HG03558 (cell line): ENCODE data around the gene FNIP1.
"Not testable (repeated sequence)": the region's sequence is repeated elsewhere in the genome, so short reads cannot be mapped to it uniquely, and the experiment has no call there.

Experiments used
- ATAC-seq: cut with Tn5 transposase; IDR thresholded peaks from one replicate; pipeline ENCODE4 v1.9.1; 2021; ENCODE audit warnings: moderate number of reproducible peaks; ENCODE audit not compliant: unreplicated experiment; ENCODE audit errors: extremely low read depth

FNIP1 gene

DNA sequence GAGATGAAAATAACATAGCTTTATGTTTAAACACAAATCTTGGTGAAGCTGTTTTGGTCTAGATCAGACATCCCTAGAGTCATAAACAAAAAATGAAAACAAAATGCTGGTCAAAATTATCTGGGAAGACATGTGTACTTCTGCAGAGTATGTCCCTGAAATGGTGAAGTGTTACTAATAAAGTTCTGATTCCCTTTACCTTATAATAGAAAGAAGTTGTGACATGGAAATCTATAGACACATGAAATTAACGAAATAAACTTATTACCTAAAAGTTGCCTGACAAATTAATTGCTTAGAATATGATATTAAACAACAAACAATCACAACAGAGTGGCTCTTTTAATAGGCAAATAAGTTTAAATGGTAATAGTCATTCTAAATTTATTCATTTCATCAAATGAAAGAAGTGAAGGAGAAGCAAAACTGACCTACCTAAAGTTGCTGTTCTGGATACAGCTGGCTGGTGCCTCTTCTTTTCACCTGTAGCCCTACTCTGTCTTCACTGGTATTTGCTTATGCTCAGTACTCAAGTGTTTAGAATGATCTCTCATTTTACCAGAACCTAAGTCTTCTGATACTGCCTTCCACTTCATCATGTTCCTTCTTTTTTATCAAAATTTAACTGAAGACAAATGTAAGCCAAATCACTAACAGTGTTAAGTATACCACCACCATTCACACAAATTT is 38.8 kb downstream of the FNIP1 start:
- ATAC-seq = no peak

DNA sequence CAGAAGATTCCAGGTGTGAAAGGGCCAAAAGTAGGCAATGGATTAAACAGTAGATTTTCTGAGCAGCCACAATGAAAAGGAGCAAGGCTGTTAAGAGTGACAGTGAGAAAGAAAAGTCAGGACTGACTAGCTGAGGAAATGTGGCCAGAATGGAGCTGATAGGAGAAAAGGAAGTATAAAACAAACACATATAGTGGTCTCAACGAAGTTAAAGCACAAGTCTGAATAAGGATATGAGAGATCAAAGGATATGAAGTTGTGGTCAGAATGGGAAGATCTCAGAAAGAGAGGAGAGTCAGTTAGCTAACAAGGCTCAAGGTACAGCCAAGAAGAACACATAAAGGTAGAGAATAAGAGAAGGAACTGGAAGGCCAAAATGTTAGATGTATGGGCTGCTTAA is 39.9 kb downstream of the FNIP1 start:
- no peak for ATAC-seq

DNA sequence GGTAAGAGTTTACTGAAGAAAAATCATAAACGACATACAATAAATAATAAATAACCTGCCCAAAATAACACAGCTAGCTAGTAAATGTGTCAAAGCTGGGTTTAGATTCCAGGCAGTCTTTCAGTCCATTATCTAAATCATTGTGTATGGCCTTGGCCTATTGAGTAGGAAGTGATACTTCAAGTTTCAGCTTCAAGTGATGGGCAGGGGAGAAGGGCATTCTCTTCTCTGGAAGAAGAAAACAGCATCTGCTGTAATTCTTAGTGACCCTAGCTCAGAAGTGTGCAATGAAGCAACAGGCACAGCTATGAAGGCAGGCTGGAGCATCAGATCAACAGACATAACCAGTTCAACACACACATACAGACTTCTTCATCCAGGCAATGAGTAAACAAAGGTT is 42.5 kb downstream of the FNIP1 start:
- ATAC-seq = no peak

DNA sequence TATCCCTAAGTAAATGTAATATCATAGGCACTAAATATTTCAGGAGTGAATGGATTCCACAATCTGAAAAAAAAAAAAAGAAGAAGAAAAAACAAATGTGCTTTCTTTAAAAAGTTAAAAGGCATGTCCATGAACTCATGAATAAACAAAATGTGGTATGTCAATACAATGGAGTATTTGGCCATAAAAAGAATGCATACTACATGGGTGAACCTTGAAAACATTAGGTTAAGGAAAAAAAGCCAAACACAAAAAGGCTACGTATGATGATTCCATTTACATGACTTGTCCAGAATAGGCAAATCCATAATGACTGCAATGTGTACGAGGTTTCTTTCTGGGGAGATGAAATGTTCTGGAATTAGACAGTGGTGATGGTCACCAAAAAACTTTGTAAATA is 45.3 kb downstream of the FNIP1 start:
- no peak for ATAC-seq

DNA sequence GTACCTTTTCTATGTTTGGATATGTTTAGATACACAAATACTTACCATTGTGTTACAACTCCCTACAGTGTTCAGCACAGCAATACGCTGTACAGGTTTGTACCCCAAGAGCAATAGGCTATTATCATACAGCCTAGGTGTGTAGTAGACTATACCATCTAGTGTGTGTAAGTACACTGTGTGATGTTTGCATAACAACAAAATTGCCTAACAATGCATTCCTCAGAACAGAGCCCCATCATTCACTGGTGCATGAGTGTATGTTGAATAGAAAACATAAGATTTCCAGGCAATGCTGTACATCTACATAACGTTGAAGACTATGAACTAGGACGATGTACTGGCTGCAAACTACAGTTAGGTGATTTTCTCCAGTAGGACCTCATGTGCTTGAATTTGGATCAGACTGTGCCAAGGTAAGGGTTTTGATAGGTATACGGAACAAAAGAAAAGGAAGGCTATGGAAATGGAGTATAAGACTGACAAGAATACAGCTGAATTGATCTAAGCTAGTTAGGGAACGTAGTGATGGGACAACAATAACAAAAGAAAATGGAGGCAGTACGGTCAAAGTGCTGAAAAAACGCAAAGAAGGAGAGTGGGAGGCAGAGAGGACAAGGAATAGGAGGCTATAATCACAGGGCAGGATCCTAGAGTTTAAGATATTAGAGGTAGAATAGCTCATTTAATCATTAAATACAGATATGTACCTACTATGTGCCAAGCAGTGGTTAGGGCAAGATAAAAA is 46.9 kb downstream of the FNIP1 start:
- no peak for ATAC-seq

DNA sequence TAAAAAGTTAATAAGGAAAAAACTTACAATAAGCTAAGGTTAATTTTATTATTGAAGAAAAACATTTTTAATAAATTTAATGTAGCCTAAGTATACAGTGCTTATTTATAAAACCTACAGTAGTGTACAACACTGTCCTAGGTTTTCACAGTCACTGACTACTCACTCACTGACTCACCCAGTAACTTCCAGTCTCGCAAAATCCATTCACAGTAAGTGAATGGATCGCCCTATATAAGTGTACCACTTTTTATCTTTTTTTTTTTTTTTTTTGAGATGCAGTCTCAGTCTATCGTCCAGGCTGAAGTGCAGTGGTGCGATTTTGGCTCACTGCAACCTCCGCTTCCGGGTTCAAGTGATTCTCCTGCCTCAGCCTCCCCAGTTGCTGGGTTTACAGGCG is 47.7 kb downstream of the FNIP1 start:
- no peak for ATAC-seq

DNA sequence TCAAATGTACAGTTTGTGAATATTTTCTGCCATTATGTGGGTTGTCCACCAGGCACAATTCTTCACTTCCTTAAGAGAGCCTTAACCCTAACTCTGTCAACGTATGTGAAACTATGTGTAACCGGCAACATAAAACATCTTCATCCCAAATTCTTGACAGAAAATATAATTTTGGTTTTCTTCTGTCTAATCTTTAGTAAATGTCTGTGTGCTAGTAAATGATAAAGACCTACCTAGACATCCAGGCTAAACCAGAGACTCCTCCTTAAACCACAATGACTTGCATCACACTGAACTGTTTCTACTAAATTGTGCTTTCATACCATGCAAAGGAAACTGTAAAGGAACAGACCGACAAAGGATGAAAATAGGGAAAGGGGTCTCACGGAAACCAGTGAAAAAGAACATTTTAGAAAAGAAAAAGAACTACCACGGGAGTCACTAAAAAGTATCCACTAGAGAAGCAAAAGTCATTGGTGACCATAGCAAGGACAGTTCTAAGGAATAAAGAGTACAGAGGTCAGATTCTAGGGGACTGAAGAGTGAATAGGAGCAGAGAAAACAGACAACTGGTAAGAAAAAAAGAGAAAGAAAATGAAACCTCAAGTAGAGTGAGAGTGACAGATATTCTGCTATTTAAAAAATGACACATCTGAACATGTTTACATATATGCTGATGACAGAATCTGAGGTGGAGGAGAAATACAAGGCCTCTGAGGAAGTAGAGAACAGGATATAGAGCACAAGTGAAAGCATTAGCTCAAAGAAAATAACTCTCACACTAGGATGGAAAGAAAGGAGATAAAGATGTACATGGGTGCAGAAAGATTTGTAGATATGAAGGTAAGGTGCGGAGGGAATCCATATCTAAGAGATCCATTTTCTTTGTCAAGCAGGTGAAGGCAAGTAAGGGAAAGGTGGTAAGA is 49.4 kb downstream of the FNIP1 start:
- ATAC-seq = peak; percentile 63

DNA sequence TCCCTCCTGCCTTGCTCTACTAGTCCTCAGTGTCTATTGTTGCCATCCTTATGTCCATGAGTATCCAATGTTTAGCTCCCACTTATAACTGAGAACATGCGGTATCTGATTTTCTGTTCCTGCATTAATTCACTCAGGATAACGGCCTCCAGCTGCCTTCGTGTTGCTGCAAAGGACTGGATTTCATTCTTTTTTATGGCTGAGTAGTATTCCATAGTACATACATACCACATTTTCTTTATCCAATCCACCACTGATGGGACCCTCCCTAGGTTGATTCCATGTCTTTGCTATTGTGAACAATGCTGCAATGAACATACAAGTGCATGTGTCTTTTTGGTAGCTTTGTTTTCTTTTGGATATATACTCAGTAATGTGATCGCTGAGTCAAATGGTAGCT is 50.4 kb downstream of the FNIP1 start:
- ATAC-seq = no peak

DNA sequence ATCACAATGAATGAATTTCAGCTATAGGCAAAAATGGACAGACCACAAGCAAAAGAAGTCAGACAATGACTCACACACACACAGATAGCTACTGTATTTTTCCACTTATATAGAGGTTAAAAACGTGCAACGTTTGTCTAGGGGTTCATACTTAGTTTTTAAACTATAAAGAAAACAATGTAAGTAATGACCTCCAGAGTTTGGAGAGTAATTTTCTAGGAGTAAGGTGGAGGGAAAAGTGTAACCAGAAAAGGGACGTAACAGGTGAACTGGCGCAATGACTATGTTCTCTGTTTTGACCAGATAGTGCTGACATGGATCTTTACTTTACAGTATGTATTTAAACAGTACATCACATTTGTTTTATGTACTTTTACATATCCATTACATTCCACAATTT is 51.1 kb downstream of the FNIP1 start:
- ATAC-seq = no peak

DNA sequence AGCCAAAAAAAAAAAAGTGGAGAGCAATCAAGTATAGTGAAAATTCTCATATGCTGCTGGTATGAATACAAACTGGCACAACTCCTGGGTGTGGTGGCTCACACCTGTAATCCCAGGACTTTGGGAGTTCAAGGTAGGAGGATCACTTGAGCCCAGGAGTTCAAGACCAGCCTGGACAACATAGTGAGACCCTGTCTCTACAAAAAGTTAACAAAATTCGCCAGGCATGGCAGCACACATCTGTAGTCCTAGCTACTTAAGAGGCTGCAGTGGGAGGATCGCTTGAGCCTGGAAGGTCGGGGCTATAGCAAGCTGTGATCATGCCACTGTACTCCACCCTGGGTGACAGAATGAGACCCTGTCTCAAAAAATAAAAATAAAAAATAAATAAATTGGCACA is 51.7 kb downstream of the FNIP1 start:
- no peak for ATAC-seq

DNA sequence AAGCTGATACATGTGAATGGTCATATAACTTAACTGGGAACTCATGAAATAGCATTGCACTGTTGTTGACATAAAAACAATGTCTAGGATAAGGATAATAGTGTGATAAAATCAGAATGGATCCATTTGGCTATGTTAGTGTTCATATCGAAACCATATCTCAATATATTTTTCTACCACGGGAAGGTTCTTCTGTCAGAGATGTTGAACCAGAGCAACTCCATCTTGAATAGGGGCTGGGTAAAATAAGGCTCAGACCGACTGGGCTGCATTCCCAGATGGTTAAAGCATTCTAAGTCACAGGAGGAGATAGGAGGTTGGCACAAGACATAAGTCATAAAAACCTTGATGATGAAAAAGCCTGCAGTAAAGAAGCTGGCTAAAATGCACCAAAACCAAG is 56.3 kb downstream of the FNIP1 start:
- ATAC-seq = no peak

DNA sequence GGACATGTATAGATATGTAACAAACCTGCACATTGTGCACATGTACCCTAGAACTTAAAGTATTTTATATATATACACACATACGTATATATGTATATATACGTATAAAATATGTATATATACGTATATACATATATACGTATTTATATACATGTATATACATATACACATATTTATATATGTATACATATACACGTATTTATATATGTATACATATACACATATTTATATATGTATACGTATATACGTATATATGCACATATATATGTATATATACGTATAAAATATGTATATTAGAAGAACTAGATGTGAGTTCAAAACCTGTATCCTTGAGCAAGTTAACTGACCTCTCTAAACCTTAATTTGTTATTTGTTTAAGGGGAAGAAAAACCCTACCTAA is 61.4 kb downstream of the FNIP1 start:
- ATAC-seq = no peak

DNA sequence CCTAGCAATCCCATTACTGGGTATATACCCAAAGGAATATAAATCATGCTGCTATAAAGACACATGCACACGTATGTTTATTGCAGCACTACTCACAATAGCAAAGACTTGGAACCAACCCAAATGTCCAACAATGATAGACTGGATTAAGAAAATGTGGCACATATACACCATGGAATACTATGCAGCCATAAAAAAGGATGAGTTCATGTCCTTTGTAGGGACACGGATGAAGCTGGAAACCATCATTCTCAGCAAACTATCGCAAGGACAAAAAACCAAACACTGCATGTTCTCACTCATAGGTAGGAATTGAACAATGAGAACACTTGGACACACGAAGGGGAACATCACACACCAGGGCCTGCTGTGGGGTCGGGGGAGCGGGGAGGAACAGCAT is 61.9 kb downstream of the FNIP1 start:
- not testable (repeated sequence) for ATAC-seq

DNA sequence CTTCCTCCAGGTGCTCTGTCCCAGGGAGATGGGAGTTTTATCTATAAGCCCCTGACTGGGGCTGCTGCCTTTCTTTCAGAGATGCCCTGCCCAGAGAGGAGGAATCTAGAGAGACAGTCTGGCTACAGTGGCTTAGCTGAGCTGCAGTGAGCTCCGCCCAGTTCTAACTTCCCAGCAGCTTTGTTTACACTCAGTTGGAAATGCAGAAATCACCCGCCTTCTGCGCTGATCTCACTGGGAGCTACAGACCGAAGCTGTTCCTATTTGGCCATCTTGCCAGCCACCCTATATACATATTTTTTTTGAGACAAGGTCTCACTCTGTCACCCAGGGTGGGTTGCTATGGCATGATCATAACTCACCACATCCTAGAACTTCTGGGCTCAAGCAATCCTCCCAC is 67.5 kb downstream of the FNIP1 start:
- ATAC-seq = not testable (repeated sequence)

DNA sequence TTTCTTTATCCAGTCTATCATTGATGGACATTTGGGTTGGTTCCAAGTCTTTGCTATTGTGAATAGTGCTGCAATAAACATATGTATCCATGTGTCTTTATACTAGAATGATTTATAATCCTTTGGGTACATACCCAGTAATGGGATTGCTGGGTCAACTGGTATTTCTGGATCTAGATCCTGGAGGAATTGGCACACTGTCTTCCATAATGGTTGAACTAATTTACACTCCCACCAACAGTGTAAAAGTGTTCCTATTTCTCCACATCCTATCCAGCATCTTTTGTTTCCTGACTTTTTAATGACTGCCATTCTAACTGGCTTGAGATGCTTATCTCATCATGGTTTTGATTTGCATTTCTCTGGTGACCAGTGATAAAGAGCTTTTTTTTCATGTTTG is 72.7 kb downstream of the FNIP1 start:
- not testable (repeated sequence) for ATAC-seq

DNA sequence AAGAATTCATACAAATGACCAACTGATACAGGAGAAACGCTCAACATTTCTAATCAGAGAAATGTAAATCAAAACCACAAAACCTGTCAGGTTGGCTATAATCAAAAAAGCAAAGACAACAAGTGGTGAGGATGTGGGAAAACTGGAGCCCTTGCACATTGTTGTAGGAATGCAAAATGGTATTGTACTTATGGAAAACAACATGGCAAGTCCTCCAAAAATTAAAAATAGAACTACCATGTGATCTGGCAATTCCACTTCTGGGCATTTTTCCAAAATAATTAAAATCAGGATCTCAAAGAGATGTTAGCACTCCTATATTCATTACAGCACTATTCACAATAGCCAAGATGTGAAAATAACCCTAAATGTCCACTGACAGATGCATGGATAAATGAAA is 76.1 kb downstream of the FNIP1 start:
- no peak for ATAC-seq

DNA sequence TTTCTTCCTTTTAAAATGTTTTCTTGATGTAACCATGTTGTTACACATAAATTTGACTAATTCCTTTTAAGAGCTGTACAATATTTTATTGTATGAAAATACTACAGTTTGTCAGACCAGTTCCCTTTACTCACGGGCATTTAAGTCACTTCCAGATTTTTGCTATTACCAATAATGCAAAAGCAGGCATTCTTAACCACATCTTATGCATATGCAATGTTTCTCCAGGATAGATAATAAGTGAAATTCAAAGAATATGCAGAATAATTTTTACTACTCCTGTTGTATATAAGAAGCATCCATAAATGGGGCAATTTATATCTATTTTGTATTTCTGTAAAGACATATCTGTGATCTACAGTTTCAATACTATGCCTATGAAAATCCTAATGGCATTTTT is 77.3 kb downstream of the FNIP1 start:
- ATAC-seq = no peak

DNA sequence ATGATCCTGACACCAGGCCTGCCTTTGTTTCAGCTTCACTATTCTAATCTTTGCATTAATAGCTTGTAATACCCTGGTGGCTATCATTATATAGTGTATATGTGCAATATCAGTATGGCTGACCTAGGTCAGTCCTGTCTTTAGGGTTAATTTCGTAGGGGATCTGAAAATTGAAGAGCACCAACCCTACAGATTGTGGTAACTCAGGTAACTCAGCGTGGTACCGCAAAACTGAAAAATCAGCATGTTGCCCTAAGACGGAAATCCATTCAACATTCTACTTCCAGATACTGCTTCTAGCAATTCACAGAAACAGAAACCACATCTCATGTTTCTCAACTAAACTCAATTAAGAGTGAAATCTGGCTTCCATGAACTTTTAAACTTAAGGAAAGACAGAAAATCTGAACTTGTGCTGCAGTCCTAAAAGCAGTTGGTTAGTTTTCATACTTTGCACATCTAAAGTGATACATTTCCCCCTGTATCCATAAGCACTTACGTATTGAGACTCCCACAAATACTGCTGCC is 78.3 kb downstream of the FNIP1 start:
- no peak for ATAC-seq

DNA sequence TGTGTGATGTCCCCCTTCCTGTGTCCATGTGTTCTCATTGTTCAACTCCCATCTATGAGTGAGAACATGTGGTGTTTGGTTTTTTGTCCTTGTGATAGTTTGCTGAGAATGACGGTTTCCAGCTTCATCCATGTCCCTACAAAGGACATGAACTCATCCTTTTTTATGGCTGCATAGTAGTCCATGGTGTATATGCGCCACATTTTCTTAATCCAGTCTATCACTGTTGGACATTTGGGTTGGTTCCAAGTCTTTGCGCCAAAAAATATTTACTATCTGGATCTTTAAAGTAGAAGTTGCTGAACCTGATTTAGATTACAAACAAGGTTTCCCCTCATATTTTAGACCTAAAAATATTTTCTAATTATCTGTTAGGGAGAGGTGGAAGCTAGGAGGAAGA is 79.7 kb downstream of the FNIP1 start:
- ATAC-seq = not testable (repeated sequence)

DNA sequence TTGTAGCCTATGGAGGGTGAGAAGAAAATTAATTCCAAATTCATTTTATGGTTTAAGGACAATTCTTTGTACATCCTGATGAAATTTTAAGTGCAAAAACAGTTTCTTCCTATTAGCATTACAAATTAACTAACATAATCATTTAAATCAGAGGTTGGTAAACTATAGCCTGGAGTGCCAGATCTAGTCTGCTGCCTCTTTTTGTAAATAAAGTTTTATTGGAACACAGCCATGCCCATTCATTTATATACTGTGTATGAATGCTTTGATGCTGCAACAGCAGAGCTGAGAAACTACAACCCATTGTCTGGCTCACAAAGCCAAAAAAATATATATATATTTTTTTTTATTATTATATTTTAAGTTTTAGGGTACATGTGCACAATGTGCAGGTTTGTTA is 80.2 kb downstream of the FNIP1 start:
- no peak for ATAC-seq

DNA sequence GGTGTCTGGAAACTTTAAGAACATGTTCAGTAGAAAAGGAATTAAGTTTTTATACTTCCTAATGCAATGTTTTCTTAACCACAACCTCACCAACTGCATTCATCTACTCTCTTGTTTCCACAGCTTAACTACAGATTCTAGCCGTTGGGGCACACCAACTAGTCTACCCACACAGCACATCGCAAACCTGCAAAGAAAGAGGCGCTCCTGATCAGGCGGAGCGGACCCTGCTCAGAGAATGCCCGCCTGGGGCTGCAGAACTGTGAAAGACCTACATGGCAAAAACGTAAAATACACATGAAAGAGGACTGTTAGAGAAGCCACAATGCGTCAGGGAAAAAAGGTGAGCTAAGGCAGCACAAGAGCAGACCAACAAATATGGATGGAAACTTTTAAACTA is 86.4 kb downstream of the FNIP1 start:
- ATAC-seq = no peak
